Fibroblast of peridontal ligament (primary cell): Measurements from ENCODE around the gene PCNX2.

Experiments used
- DNase-seq: peaks from one replicate; pipeline ENCODE4 v3.0.0-alpha.2; 2010; ENCODE audit errors: extremely low read depth

The PCNX2 gene

GRCh38 chr1:233295237-233295974 lies at the start of gene PCNX2:
TSS of gene PCNX2 (minus strand) at chr1:233295725. CDS start at chr1:233295478, 247 bp downstream.
- DNase-seq: peak; percentile 46

- DNase-seq: no peak
Measured at GRCh38 chr1:233343262-233343661, 47.7 kb upstream of the PCNX2 start.

GRCh38 chr1:233342086-233342485 lies 46.6 kb upstream of the PCNX2 start:
- DNase-seq: no peak

- no peak for DNase-seq
Measured at GRCh38 chr1:233340966-233341516, 45.5 kb upstream of the PCNX2 start.

- no peak for DNase-seq
Measured at GRCh38 chr1:233340031-233340555, 44.6 kb upstream of the PCNX2 start.

DNA sequence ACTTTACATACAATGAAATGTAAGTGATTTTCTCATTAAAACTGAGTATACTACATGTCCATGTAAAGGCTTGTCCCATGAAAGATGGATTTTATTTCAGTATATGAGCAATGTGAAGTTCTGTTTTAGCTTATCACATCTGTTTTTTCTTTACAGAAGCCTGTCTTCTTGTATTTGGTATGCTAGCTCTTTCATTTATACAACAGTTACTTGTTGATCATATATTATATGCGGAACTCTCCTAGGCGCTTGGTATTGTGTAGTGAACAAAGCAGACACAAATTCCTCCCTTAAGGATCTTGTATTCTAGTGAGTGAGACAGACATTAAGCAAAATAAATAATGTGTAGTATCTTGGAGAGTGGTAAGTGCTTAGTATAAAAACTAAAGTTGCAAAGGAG lies 42.6 kb upstream of the PCNX2 start:
- no peak for DNase-seq

DNA sequence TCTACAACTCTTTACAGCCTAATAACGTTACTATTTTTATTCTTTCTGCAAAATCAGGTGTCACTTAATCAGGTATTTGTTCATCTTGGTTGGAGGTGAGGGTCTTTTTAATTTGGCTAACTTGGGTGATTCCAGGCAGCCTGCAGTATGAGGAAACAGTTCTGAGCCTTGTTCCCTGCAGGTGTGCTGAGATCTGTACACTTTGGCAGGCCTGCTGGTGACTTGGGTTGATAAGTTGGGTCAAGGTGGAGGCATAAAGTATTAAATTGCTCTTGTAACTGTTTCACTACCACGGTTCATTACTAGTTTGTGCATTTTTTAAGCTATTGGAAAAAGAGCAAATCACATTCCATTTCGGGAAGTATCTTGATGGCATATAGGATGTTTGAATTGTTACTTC lies 42.0 kb upstream of the PCNX2 start:
- no peak for DNase-seq

DNA sequence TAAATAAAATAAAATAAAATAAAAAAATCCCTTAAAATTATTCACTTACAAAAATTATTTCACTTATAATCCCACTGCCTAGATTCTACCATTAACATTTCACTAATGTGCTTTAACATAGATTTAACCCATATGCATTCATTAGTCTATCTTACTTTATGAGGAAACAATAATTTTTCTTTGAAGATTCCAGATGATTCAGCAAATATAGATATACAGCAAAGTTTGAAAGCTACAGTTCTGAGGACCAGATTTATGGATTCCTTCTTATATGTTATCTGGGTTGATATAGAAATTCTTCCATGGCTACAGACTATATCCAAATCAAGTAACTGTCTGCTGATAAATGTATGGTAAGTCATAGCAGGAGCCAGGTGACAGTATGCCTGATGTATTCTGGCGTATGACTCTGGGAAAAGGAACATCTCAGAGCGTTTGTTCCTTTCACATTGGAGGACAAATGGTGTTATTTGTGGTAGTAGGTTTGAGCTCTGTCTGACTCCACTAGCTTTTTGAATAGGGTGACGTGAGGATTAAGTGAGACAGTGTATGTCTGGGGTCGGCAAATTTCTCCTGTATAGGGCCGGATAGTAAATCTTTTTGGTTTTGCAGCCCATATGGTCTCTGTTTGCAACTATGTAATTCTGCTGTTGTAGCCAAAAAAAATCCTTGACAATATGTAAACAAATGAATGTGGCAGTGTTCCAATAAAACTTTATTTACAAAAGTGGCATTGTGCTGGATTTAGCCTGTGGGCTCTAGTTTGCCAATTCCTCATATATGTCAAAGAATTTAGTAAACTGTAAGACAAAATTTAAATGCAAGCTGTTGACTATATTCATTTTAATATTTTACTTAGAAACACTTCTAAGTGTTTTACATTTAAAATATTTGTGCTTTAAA lies 41.3 kb upstream of the PCNX2 start:
- DNase-seq: no peak

DNA sequence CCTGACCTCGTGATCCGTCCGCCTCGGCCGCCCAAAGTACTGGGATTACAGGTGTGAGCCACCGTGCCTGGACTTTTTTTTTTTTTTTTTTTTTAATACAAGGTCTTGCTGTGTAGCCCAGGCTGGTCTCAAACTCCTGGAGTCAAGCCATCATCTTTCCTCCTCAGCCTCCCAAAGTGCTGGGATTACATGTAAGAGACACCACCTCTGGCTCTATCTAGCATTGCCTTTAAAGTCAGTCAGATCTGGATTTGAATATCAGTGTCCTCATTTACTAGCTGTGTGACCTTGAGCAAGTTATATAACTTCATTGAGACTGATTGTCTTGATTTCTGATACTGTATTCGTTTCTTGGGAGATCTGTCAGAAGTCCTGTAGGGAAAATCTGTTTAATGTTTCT lies 38.6 kb upstream of the PCNX2 start:
- no peak for DNase-seq

DNA sequence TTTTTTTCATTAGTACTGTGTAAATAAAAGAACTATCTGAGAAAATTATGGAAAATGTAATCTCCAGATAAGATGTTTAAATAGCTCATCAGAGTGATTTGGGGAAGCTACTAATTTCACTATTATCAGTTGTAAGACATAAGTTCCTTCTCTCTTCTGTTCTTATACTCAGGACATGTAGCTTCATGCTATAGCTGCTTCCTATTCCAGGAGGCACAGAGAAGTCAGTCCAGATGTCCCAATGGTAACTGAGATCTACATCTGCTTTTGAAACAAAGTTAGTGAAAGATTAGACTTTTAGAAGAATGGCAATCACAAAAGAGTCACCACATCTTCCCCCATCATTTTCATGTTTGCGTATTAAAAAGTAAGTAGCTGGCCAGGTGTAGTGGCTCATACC lies 37.6 kb upstream of the PCNX2 start:
- DNase-seq: no peak

DNA sequence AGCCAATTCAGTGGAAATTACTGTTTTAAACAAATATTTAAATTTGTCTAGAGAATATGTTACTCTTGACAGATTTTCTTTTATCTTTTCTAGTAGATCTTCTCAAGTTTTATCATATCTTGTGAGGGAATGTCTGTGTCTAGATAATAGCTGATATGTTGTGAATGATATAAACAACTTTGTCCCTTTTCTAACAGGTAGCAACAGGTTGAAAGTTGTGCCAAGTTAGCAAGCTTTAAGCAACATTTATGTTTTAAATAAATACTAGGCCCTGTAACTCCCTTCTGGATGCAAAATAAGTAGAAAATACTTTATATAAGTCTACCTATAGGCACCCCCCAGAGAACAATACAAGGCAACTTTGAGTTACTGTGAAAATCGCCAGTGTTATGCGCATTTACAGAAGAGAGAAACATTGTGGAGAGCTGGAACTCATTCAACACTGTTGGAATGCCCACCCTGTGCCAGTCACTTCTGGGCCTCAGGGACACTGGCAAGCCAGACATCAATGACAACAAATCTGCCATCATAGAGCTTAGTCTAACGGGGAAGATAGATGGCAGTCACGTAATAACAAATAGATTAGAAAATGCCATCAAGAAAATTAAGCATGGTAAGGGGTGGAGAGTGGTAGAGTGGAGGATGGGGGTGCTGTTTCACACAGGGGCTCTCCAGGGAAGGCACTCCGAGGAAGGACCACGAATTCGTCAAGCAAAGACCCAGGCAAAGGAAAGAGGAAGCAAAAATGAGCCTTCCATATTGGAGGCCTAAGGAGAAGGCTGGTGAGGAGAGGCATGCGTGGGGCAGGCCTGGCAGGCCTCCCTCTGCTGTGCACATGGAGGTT lies 36.4 kb upstream of the PCNX2 start:
- DNase-seq: no peak

- DNase-seq: no peak
Measured at GRCh38 chr1:233328142-233328921, 32.8 kb upstream of the PCNX2 start.

DNA sequence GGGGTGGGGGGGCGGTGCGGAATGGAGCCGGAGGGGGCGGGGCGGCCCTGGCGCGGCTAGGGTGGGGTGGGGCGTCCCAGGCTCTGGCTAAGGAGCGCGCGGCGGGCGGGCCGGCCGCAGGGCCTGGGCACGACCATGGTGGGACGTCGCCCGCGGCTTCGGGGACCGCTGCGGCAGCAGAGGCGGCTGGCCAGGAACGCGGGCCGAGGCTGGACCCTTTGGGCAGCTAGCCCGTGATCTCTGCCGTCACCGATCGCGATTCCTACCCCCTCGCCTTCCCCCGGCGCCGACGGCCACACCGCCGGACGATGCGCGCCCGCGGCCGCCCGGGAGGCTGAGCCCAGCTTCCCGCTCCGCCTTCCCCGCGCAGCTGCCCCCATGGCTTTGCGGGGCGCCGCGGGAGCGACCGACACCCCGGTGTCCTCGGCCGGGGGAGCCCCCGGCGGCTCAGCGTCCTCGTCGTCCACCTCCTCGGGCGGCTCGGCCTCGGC lies 32.2 kb upstream of the PCNX2 start, which contains the start of gene MAP3K21:
TSS of gene MAP3K21 (plus strand) at position 74 of the 491 bp plus-strand sequence. CDS start at position 379, 305 bp downstream.
- DNase-seq: no peak

- no peak for DNase-seq
Measured at GRCh38 chr1:233326811-233327650, 31.5 kb upstream of the PCNX2 start.

DNA sequence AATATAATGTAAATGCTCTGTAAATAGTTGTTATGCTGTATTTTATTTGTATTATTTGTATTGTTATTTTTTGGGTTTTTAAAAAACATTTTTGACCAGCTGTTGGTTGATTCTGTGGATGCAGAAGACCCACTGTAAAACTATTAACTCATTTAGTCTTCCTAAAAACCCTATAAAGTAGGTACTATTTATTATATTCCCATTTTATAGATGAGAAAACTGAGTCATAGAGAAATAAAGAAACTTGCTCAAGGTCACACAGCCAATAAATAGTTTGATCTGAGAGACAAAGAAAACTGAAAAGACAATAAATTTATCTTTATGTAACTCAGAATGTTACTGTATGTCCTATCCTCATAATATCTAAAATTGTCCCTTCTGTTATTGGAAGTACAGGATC lies 30.8 kb upstream of the PCNX2 start:
- no peak for DNase-seq

GRCh38 chr1:233323718-233324117 lies 28.2 kb upstream of the PCNX2 start:
- DNase-seq: no peak

- DNase-seq: no peak
Measured at GRCh38 chr1:233320023-233320422, 24.5 kb upstream of the PCNX2 start.

GRCh38 chr1:233319272-233319671 lies 23.7 kb upstream of the PCNX2 start:
- no peak for DNase-seq

GRCh38 chr1:233316473-233316872 lies 20.9 kb upstream of the PCNX2 start:
- no peak for DNase-seq
